WTC11 (cell line): Measurements from ENCODE around the gene DYSF.

ENCODE experiments used
- CREB1 ChIP-seq: sonication (generic); formaldehyde crosslinking; IDR thresholded peaks from 2 replicates; pipeline ENCODE4 v1.8.0; 2023; ENCODE audit warnings: mild to moderate bottlenecking, missing genetic modification reagents
- ELF4 ChIP-seq: sonication (generic); formaldehyde crosslinking; IDR thresholded peaks from 2 replicates; pipeline ENCODE4 v1.8.1; 2022; ENCODE audit warnings: low read depth, mild to moderate bottlenecking, moderate library complexity, missing genetic modification reagents
- FOXJ3 ChIP-seq: sonication (generic); formaldehyde crosslinking; IDR thresholded peaks from 2 replicates; pipeline ENCODE4 v1.9.0; 2021; ENCODE audit warnings: missing genetic modification reagents, mild to moderate bottlenecking, borderline replicate concordance
- TEAD1 ChIP-seq: sonication (generic); formaldehyde crosslinking; IDR thresholded peaks from 2 replicates; pipeline ENCODE4 v1.8.0; 2022; ENCODE audit warnings: mild to moderate bottlenecking, missing genetic modification reagents
- ZNF263 ChIP-seq: sonication (generic); formaldehyde crosslinking; IDR thresholded peaks from 2 replicates; pipeline ENCODE4 v1.8.1; 2022; ENCODE audit warnings: low read depth, mild to moderate bottlenecking, moderate library complexity, missing genetic modification reagents
- TF ChIP-seq, protein P1 (sequence below): fragments of 200-600 bp; IDR thresholded peaks from 2 replicates; pipeline ENCODE4 v1.8.0; 2022; ENCODE audit warnings: antibody characterized with exemption
- TF ChIP-seq, protein P2 (sequence below): sonication (generic); formaldehyde crosslinking; IDR thresholded peaks from 2 replicates; pipeline ENCODE4 v1.8.0; 2022; ENCODE audit warnings: missing genetic modification reagents
- TF ChIP-seq, protein P3 (sequence below): sonication (generic); formaldehyde crosslinking; IDR thresholded peaks from 2 replicates; pipeline ENCODE4 v1.8.1; 2022; ENCODE audit warnings: low read depth, mild to moderate bottlenecking, moderate library complexity, missing genetic modification reagents, borderline replicate concordance
- TF ChIP-seq, protein P4 (sequence below): sonication (generic); formaldehyde crosslinking; IDR thresholded peaks from 2 replicates; pipeline ENCODE4 v1.8.1; 2023; ENCODE audit warnings: mild to moderate bottlenecking, missing genetic modification reagents
- TF ChIP-seq, protein P5 (sequence below): sonication (generic); formaldehyde crosslinking; IDR thresholded peaks from 2 replicates; pipeline ENCODE4 v1.8.1; 2022; ENCODE audit warnings: mild to moderate bottlenecking, missing genetic modification reagents, moderate library complexity, borderline replicate concordance
- TF ChIP-seq, protein P6 (sequence below): sonication (generic); formaldehyde crosslinking; IDR thresholded peaks from 2 replicates; pipeline ENCODE4 v1.8.0; 2022; ENCODE audit warnings: mild to moderate bottlenecking, missing genetic modification reagents

DNA sequence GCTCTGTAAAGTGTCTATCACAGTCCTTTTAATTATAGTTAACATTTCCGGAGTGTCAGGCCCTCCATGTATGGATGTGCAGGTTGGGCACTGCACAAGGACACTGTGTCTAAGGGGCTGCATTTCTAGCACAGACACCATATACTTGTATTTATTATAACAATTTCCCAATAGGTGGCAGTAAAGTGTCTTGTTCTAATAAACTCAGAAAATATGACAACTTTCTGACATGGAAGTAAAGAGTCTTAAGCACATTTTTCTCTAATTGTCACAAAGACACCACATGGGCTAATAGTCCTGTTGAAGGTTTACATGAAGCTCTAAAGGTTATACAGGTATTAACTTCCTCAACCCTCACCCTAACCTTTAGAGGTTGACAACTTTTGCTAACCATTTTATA lies 156.6 kb downstream of the DYSF start:
- TF ChIP-seq, protein P1, sequence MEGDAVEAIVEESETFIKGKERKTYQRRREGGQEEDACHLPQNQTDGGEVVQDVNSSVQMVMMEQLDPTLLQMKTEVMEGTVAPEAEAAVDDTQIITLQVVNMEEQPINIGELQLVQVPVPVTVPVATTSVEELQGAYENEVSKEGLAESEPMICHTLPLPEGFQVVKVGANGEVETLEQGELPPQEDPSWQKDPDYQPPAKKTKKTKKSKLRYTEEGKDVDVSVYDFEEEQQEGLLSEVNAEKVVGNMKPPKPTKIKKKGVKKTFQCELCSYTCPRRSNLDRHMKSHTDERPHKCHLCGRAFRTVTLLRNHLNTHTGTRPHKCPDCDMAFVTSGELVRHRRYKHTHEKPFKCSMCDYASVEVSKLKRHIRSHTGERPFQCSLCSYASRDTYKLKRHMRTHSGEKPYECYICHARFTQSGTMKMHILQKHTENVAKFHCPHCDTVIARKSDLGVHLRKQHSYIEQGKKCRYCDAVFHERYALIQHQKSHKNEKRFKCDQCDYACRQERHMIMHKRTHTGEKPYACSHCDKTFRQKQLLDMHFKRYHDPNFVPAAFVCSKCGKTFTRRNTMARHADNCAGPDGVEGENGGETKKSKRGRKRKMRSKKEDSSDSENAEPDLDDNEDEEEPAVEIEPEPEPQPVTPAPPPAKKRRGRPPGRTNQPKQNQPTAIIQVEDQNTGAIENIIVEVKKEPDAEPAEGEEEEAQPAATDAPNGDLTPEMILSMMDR, result no peak
- TF ChIP-seq ZNF263 (no peak), TEAD1 (CRISPR knock-in tag) (no peak), ELF4 (CRISPR knock-in tag) (no peak), CREB1 (CRISPR knock-in tag) (no peak), FOXJ3 (CRISPR knock-in tag) (no peak)
- TF ChIP-seq, protein P2, sequence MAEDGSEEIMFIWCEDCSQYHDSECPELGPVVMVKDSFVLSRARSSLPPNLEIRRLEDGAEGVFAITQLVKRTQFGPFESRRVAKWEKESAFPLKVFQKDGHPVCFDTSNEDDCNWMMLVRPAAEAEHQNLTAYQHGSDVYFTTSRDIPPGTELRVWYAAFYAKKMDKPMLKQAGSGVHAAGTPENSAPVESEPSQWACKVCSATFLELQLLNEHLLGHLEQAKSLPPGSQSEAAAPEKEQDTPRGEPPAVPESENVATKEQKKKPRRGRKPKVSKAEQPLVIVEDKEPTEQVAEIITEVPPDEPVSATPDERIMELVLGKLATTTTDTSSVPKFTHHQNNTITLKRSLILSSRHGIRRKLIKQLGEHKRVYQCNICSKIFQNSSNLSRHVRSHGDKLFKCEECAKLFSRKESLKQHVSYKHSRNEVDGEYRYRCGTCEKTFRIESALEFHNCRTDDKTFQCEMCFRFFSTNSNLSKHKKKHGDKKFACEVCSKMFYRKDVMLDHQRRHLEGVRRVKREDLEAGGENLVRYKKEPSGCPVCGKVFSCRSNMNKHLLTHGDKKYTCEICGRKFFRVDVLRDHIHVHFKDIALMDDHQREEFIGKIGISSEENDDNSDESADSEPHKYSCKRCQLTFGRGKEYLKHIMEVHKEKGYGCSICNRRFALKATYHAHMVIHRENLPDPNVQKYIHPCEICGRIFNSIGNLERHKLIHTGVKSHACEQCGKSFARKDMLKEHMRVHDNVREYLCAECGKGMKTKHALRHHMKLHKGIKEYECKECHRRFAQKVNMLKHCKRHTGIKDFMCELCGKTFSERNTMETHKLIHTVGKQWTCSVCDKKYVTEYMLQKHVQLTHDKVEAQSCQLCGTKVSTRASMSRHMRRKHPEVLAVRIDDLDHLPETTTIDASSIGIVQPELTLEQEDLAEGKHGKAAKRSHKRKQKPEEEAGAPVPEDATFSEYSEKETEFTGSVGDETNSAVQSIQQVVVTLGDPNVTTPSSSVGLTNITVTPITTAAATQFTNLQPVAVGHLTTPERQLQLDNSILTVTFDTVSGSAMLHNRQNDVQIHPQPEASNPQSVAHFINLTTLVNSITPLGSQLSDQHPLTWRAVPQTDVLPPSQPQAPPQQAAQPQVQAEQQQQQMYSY (CRISPR knock-in tag), result no peak
- TF ChIP-seq, protein P3, sequence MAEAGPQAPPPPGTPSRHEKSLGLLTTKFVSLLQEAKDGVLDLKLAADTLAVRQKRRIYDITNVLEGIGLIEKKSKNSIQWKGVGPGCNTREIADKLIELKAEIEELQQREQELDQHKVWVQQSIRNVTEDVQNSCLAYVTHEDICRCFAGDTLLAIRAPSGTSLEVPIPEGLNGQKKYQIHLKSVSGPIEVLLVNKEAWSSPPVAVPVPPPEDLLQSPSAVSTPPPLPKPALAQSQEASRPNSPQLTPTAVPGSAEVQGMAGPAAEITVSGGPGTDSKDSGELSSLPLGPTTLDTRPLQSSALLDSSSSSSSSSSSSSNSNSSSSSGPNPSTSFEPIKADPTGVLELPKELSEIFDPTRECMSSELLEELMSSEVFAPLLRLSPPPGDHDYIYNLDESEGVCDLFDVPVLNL (CRISPR knock-in tag), result no peak
- TF ChIP-seq, protein P4, sequence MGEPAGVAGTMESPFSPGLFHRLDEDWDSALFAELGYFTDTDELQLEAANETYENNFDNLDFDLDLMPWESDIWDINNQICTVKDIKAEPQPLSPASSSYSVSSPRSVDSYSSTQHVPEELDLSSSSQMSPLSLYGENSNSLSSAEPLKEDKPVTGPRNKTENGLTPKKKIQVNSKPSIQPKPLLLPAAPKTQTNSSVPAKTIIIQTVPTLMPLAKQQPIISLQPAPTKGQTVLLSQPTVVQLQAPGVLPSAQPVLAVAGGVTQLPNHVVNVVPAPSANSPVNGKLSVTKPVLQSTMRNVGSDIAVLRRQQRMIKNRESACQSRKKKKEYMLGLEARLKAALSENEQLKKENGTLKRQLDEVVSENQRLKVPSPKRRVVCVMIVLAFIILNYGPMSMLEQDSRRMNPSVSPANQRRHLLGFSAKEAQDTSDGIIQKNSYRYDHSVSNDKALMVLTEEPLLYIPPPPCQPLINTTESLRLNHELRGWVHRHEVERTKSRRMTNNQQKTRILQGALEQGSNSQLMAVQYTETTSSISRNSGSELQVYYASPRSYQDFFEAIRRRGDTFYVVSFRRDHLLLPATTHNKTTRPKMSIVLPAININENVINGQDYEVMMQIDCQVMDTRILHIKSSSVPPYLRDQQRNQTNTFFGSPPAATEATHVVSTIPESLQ (CRISPR knock-in tag), result no peak
- TF ChIP-seq, protein P5, sequence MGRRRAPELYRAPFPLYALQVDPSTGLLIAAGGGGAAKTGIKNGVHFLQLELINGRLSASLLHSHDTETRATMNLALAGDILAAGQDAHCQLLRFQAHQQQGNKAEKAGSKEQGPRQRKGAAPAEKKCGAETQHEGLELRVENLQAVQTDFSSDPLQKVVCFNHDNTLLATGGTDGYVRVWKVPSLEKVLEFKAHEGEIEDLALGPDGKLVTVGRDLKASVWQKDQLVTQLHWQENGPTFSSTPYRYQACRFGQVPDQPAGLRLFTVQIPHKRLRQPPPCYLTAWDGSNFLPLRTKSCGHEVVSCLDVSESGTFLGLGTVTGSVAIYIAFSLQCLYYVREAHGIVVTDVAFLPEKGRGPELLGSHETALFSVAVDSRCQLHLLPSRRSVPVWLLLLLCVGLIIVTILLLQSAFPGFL (CRISPR knock-in tag), result no peak
- TF ChIP-seq, protein P6, sequence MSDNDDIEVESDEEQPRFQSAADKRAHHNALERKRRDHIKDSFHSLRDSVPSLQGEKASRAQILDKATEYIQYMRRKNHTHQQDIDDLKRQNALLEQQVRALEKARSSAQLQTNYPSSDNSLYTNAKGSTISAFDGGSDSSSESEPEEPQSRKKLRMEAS (CRISPR knock-in tag), result no peak
